RPMI8226 (cell line): Measurements from ENCODE around the gene TMPRSS11B.
A peak's percentile ranks its signal among the peaks of the same experiment; 100 is the strongest.
"Not testable (repeated sequence)": the region's sequence is repeated elsewhere in the genome, so short reads cannot be mapped to it uniquely, and the experiment has no call there.

Experiments
- DNase-seq: peaks from one replicate; pipeline ENCODE4 v3.0.0-alpha.2; 2015

The TMPRSS11B gene

GRCh38 chr4:68245594-68245993 lies at the start of gene TMPRSS11B:
Gene TMPRSS11B, minus strand, starts transcription at chr4:68245694. Its CDS starts 136 bp downstream, at chr4:68245558.
- DNase-seq = no peak

GRCh38 chr4:68291256-68291655 lies 45.8 kb upstream of the TMPRSS11B start:
- DNase-seq = no peak

DNA sequence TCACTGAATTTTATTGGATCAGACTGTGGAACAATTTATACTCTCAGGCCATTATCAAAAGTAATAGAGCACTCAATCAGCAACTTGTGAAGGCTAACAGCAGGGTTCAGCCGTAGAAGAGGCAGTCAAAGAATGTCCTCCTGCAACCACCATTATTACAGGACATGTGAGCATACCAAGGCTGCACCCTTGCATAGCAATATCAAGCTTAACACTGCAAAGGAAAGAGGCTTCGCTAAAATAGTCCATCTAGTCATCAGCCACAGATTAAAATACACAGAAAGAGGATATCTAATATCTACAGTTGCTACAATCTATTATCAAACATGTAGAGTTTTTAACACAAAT lies 42.9 kb upstream of the TMPRSS11B start:
- DNase-seq = no peak

DNA sequence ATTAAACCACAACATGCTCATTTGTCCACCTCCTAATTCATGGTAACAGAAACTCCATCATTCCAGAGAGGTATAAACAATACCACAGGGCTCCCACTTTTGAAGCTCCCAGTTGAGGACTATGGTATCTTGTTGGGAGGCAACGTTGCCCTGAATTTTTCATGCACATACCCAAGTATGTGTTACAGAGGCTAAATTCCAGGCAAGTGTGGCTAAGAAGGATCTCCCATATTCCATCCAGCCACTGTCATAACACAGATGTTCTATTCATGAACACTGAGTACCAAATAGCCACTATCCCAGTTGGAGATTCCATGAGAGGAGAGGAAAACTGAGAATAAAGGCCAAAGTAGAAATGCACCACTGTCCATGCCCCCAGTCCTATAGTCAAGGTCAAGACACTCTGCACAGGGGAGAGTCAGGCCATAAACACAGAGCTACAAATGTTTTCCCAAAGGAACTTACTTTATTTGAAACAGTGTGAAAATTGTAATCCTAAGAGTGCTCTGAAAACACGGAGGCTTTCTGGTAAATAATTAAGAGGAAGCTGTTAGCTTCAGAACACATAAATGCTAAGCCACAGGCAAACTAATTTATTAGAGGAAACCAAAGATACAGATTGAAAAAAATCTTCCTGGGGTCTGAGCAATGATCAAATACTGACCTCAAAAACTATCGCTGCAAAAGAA lies 42.4 kb upstream of the TMPRSS11B start:
- DNase-seq = no peak

GRCh38 chr4:68283714-68284113 lies 38.2 kb upstream of the TMPRSS11B start:
- no peak for DNase-seq

DNA sequence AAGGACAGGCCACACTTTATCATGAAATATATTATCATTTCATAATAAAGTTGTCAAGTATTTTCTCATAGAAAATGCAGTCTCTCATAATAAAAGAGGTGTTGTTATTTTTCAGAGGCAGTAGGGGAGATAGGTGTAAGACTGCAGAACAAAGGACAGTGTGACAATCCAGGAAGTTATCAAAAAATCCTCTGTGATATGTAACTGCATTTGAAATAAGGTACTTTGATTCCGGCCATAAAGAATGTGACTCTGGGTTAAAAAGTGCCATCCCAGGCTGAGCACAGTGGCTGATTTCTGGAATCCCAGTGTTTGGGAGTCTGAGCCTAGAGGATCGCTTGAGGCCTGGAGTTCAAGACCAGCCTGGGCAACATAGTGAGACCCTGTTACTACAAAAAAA lies 37.6 kb upstream of the TMPRSS11B start:
- no peak for DNase-seq

DNA sequence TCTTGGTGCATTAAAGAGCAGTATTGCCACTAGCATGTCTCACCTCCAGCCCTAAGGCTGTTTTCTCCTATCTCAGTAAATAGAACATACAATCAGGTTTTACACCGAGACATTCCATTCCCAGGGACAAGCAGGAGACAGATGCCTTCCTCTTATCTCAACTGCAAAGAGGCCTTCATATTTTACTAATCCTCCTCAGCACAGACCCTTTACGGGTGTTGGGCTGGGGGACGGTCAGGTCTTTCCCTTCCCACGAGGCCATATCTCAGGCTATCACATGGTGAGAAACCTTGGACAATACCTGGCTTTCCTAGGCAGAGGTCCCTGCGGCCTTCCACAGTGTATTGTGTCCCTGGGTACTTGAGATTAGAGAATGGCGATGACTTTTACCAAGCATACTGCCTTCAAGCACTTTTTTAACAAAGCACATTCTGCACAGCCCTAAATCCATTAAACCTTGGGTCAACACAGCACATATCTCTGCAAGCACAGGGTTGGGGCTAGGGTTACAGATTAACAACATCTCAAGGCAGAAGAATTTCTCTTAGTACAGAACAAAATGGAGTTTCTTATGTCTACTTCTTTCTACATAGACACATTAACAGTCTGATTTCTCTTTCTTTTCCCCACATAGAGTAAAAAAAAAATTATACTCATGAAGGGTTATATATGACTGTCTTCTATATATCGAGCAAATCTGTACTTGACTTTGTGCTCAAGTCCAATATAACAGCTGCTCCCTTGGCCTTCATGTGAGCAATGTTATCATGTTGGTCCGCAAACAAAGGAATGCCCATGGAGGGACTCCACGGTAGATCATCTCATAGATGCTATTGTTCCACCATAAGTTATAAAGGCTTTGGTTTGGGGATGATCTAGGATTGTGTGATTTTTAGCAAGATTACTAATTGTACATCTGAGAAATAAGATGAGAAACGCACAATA lies 36.6 kb upstream of the TMPRSS11B start:
- DNase-seq = not testable (repeated sequence)

DNA sequence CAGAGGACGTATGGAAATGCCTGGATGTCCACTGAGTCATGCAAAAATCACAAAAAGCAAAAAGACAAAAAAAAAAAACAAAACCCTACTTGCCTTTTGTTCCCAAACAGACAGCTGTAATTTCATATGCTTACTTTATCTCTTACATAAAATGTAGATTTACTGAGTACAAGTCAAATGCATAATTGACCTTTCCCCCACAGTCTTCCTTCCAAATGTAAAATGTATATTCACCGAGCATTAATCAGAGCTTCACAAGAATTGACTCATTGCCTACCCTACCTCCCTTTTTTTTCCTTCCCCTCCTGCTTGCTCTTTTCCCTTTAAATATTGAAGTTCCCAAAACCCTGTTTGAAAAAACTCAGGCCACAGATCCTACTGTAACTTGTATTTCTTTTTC lies 32.5 kb upstream of the TMPRSS11B start:
- no peak for DNase-seq

DNA sequence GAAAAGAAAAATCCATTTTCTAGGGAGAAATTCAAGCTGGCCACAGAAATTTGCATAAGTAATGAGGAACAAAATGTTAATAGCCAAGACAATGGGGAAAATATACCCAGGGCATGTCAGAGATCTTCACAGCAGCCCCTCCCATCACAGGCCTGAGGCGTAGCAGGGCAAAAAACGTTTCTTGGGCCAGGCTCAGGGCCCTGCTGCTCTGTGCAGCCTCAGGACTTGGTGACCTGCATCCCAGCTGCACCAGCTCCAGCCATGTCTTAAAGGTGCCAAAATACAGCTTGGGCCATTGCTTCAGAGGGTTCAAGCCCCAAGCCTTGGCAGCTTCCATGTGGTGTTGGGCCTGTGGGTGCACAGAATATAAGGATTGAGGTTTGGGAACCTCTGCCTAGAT lies 32.1 kb upstream of the TMPRSS11B start:
- DNase-seq = no peak

GRCh38 chr4:68272860-68273259 lies 27.4 kb upstream of the TMPRSS11B start:
- no peak for DNase-seq

- no peak for DNase-seq
These were observed 26.9 kb upstream of the TMPRSS11B start for GRCh38 chr4:68272380-68272779.

DNA sequence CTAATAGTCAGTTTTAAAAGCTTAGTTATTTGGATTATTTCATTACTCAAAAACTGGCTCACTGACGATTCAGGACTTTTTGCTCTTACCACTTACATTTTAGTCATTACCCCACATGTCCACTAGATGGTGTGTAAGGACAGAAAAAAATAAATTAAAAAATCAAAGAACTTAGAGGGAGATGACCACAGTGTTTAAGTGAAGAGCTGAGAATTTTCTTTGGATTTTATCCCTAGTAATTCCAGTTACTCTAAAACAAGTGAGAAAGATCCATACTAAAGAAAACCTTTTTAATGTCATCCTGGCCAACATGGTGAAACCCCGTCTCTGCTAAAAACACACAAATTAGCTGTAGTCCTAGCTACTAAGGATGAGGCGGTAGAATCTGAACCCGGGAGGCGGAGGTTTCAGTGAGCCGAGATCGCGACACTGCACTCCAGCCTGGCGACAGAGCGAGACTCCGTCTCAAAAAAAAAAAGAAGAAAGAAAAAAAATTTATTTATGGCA lies 26.4 kb upstream of the TMPRSS11B start:
- peak; percentile 23 for DNase-seq

DNA sequence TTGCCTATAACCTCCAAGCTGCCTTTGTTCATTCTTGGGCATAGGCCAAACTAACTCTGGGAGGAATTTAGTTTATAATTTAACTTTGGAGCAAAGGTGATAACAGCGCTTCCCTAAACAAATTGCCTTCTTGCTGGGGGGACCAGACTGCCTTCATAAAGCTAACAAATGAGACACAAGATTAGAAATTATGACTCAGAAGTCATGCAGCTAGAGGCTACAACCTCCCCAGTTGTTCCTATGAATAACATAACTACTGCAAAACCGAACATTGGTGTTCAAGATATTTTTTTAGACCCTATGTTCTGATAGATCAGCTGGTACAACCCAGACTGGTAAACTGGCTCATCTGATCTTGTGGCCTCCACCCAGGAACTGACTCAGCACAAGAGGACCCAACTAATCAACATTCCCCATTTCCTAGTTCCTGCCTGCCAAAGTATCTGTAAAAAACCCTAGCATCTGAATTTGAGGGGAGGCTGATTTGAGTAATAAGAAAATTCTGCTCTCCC lies 22.0 kb upstream of the TMPRSS11B start:
- no peak for DNase-seq

DNA sequence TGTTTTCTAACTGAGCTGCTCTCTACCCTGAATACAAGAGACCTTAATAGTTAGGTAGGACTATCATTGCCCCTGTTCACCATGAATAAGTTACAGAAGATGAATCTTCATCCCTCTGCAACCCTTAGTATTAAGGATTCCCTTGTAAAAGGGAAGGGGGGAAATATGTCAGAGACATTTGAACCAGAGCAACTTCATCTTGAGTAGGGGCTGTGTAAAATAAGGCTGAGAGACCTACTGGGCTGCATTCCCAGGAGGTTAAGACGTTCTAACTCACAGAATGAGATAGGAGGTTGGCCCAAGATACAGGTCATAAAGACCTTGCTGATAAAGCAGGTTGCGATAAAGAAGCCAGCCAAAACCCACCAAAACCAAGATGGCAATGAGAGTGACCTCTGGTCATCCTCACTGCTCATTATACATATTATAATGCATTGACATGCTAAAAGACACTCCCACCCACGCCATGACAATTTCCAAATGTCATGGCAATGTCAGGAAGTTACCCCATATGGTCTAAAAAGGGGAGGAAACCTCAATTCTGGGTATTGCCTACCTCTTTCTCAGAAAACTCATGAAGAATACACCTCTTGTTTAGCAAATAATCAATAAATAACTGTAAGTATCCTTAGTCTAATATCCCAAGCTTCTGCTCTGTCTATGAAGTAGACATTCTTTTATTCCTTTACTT lies 19.5 kb upstream of the TMPRSS11B start:
- DNase-seq = no peak

- DNase-seq = no peak
These were observed 13.7 kb upstream of the TMPRSS11B start for GRCh38 chr4:68259191-68259590.

DNA sequence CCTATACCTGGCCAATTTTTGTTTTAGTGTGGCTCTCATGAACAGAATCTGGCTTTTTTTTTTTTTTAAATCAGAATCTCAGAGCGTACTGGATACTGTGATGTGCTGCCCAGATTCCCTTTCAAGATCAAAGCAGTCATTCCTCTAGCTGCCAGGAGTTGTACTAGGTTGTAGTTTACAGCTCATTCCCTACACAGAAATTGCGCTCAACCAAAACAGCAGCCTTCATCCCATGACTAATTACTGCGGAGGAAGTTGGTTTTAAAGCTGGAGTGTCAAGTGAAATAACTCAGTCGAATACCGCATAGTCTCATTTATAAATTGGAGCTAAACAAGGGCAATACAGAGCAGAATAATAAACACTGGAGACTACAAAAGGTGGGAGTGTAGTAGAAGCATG lies 12.2 kb upstream of the TMPRSS11B start:
- DNase-seq = no peak

- DNase-seq = no peak
These were observed 10.8 kb upstream of the TMPRSS11B start for GRCh38 chr4:68256284-68256683.

DNA sequence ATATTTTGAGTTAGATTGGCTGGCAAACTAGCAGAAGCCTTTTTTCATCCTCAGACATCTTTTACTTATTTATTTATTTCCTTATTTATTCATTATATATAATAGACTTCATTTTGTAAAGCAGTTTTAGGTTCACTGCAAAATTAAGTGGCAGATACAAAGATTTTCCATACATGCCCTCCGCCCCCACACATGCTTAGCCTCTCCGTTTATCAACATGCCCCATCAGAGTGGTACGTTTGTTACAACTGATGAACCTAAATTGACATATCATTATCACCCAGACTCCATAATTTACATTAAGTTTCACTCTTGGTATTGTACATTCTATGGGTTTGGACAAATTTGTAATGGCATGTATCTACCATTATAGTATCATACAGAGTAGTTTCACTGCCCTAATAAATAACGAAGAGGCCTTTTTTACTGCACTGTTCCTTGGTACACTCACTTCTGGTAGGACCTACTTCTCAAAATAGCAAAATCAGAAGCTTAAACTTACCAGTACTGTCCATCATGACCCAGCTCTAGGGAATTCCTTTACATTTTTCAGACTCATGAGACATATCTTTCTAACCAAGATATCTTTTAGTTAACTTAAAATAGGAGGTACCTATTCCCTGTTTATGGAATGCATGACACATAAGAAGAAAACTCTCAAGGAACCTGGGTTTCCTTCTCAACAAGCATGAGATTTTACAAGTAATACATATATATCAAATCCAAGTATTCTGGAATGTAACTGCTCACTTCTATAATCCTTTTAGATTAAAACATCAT lies 4.8 kb upstream of the TMPRSS11B start:
- DNase-seq = no peak

- no peak for DNase-seq
These were observed 3.9 kb upstream of the TMPRSS11B start for GRCh38 chr4:68249434-68249833.

DNA sequence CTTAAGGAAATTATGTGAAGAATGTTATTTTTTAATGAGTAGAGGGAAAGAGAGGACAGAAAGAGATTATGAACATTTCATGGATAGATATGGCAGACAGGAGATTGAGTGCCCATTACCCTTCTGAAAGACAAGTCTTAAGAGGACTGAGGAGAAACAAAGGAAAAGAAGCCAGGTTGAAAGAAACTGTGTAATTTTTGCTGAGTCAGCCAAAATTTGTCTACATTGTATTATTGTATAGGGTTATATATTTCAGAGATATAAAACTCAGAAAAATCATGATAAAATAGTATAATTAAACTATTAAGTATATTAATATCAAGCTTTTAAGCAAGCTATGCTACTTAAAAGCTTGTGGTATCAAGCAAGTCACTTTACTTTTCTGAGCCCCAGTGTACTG lies 4.9 kb downstream of the TMPRSS11B start:
- DNase-seq = no peak

- no peak for DNase-seq
These were observed 16.9 kb downstream of the TMPRSS11B start for GRCh38 chr4:68228568-68228967.

GRCh38 chr4:68218044-68218443 lies 27.4 kb downstream of the TMPRSS11B start:
- DNase-seq = no peak
